Effector memory CD4-positive, alpha-beta T cell (primary cell): Measurements from ENCODE around the gene LCA5.

Experiments used
- DNase-seq, 3 donors: peaks; one replicate each; pipeline ENCODE4 v3.0.0-alpha.2; 2020
- H3K27ac ChIP-seq: 2 replicates; pipeline ENCODE4 v1.7.0; 2013; ENCODE audit warnings: mild to moderate bottlenecking, low read length, moderate library complexity; ENCODE audit not compliant: insufficient read depth, poor library complexity, severe bottlenecking
- H3K27me3 ChIP-seq: replicated peaks from 2 replicates; pipeline ENCODE4 v1.7.0; 2013; ENCODE audit warnings: mild to moderate bottlenecking, low read length; ENCODE audit not compliant: insufficient read depth, control insufficient read depth, poor library complexity, severe bottlenecking
- H3K36me3 ChIP-seq: 2 replicates; pipeline ENCODE4 v1.7.0; 2013; ENCODE audit warnings: mild to moderate bottlenecking, low read length, moderate library complexity; ENCODE audit not compliant: control insufficient read depth, insufficient read depth
- H3K4me1 ChIP-seq: 2 replicates; pipeline ENCODE4 v1.7.0; 2013; ENCODE audit warnings: low read length, mild to moderate bottlenecking; ENCODE audit not compliant: control insufficient read depth, insufficient read depth, poor library complexity, severe bottlenecking
- H3K4me3 ChIP-seq: 2 replicates; pipeline ENCODE4 v1.7.0; 2013; ENCODE audit warnings: low read length, low read depth, mild to moderate bottlenecking; ENCODE audit not compliant: insufficient read depth, poor library complexity, severe bottlenecking
- H3K9me3 ChIP-seq: 2 replicates; pipeline ENCODE4 v1.7.0; 2013; ENCODE audit warnings: mild to moderate bottlenecking, low read length, moderate library complexity; ENCODE audit not compliant: control insufficient read depth

LCA5 gene

GRCh38 chr6:79564636-79565035 is 27.4 kb upstream of the LCA5 start:
- Histone ChIP-seq H3K4me3 (no peak overlapping the region), H3K4me1 (no peaks in the 10 kb centered on the region), H3K9me3 (no peaks in the 10 kb centered on the region), H3K36me3 (no peaks in the 10 kb centered on the region), H3K27ac (no peak overlapping the region), H3K27me3 (no peaks in the 10 kb centered on the region)
- no peak for DNase-seq

- Histone ChIP-seq H3K27me3 (no peaks in the 10 kb centered on the region), H3K27ac (no peak overlapping the region), H3K36me3 (no peaks in the 10 kb centered on the region), H3K9me3 (no peaks in the 10 kb centered on the region), H3K4me3 (no peak overlapping the region), H3K4me1 (no peaks in the 10 kb centered on the region)
- no peak for DNase-seq
Observed at GRCh38 chr6:79559706-79560105, 22.5 kb upstream of the LCA5 start.

GRCh38 chr6:79557673-79558467 is 20.6 kb upstream of the LCA5 start:
- no peaks in the 10 kb centered on the region for H3K4me1 ChIP-seq
- H3K27ac ChIP-seq, result no peak overlapping the region
- no peaks in the 10 kb centered on the region for H3K36me3 ChIP-seq
- H3K27me3 ChIP-seq, result no peaks in the 10 kb centered on the region
- H3K9me3 ChIP-seq, result no peaks in the 10 kb centered on the region
- no peak overlapping the region for H3K4me3 ChIP-seq
- no peak for DNase-seq

GRCh38 chr6:79554305-79554704 is 17.1 kb upstream of the LCA5 start:
- Histone ChIP-seq H3K36me3 (no peaks in the 10 kb centered on the region), H3K4me1 (no peaks in the 10 kb centered on the region), H3K27ac (no peak overlapping the region), H3K4me3 (no peak overlapping the region), H3K9me3 (no peaks in the 10 kb centered on the region), H3K27me3 (no peaks in the 10 kb centered on the region)
- no peak for DNase-seq

- H3K27ac ChIP-seq, result no peak overlapping the region
- no peaks in the 10 kb centered on the region for H3K9me3 ChIP-seq
- no peaks in the 10 kb centered on the region for H3K4me1 ChIP-seq
- no peak for DNase-seq
- H3K27me3 ChIP-seq, result no peaks in the 10 kb centered on the region
- no peaks in the 10 kb centered on the region for H3K36me3 ChIP-seq
- H3K4me3 ChIP-seq, result no peak overlapping the region
Observed at GRCh38 chr6:79551401-79551800, 14.2 kb upstream of the LCA5 start.

- no peaks in the 10 kb centered on the region for H3K27me3 ChIP-seq
- no peaks in the 10 kb centered on the region for H3K4me1 ChIP-seq
- no peaks in the 10 kb centered on the region for H3K36me3 ChIP-seq
- no peaks in the 10 kb centered on the region for H3K9me3 ChIP-seq
- H3K4me3 ChIP-seq, result no peak overlapping the region
- H3K27ac ChIP-seq, result no peak overlapping the region
- DNase-seq, result no peak
Observed at GRCh38 chr6:79548304-79548703, 11.1 kb upstream of the LCA5 start.

GRCh38 chr6:79546186-79546585 is 9.0 kb upstream of the LCA5 start:
- Histone ChIP-seq H3K9me3 (no peaks in the 10 kb centered on the region), H3K27ac (no peak overlapping the region), H3K27me3 (no peaks in the 10 kb centered on the region), H3K36me3 (no peaks in the 10 kb centered on the region), H3K4me3 (no peak overlapping the region), H3K4me1 (no peaks in the 10 kb centered on the region)
- DNase-seq, result no peak

GRCh38 chr6:79544939-79545450 is 7.8 kb upstream of the LCA5 start:
- H3K36me3 ChIP-seq, result no peaks in the 10 kb centered on the region
- H3K4me3 ChIP-seq, result no peak overlapping the region
- no peaks in the 10 kb centered on the region for H3K9me3 ChIP-seq
- DNase-seq, result no peak
- H3K27me3 ChIP-seq, result no peaks in the 10 kb centered on the region
- no peaks in the 10 kb centered on the region for H3K4me1 ChIP-seq
- no peak overlapping the region for H3K27ac ChIP-seq

- no peak for DNase-seq
Observed at GRCh38 chr6:79544299-79544927, 7.2 kb upstream of the LCA5 start.

GRCh38 chr6:79543886-79544285 is 6.7 kb upstream of the LCA5 start:
- H3K4me1 ChIP-seq, result no peaks in the 10 kb centered on the region
- no peak overlapping the region for H3K27ac ChIP-seq
- H3K9me3 ChIP-seq, result no peaks in the 10 kb centered on the region
- H3K36me3 ChIP-seq, result no peaks in the 10 kb centered on the region
- H3K4me3 ChIP-seq, result no peak overlapping the region
- no peak for DNase-seq
- H3K27me3 ChIP-seq, result no peaks in the 10 kb centered on the region

More at GRCh38 chr6:79544299-79544927, 7.2 kb upstream of the LCA5 start:
- H3K4me3 ChIP-seq, result no peak overlapping the region
- H3K9me3 ChIP-seq, result no peaks in the 10 kb centered on the region
- H3K4me1 ChIP-seq, result no peaks in the 10 kb centered on the region
- H3K27ac ChIP-seq, result no peak overlapping the region
- H3K27me3 ChIP-seq, result no peaks in the 10 kb centered on the region
- H3K36me3 ChIP-seq, result no peaks in the 10 kb centered on the region
